GM12892 (cell line): ENCODE data around the gene P4HB.
A peak's percentile ranks its signal among the peaks of the same experiment; 100 is the strongest.

Source experiments
- DNase-seq: peaks from one replicate; pipeline ENCODE4 v3.0.0; 2011; ENCODE audit not compliant: insufficient read length
- FAIRE-seq: peaks from 2 replicates; lab custom pipeline; 2011; peaks lifted over from hg19 to GRCh38; lab: Jason Lieb, UNC
- POLR2A ChIP-seq: IDR thresholded peaks from 2 replicates; pipeline ENCODE4 v1.6.1; 2011; ENCODE audit warnings: low read depth, low read length, control low read depth
- POLR2AphosphoS5 ChIP-seq: IDR thresholded peaks from 2 replicates; pipeline ENCODE4 v1.6.1; 2011; ENCODE audit warnings: low read depth, low read length, control low read depth
- TAF1 ChIP-seq: IDR thresholded peaks from 2 replicates; pipeline ENCODE4 v1.6.1; 2011; ENCODE audit warnings: low read depth, mild to moderate bottlenecking, control low read depth, low read length, borderline replicate concordance

The P4HB gene

DNA sequence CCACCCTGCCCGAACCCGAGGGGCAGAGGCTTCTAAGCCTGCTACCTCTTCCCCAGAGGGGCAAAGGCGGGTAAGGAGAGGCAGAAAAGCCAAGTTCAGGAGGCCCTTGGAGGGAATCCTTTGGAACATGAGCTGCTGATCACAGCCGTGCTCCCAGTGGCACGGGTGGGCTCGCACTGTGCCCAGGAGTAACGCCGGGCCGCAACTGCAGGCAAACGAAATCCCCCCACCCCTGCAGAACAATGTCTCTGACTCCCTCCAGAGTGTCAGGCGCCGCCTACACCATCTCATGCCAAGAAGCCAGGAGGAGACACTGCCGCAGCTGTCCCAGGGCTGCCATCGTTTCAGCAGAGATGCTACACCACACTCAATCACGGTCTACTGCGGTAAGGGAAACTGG is 8.9 kb downstream of the P4HB start:
- FAIRE-seq = no peak
- no peak for DNase-seq
- TF ChIP-seq POLR2A (no peak), TAF1 (no peak), POLR2AphosphoS5 (no peak)

DNA sequence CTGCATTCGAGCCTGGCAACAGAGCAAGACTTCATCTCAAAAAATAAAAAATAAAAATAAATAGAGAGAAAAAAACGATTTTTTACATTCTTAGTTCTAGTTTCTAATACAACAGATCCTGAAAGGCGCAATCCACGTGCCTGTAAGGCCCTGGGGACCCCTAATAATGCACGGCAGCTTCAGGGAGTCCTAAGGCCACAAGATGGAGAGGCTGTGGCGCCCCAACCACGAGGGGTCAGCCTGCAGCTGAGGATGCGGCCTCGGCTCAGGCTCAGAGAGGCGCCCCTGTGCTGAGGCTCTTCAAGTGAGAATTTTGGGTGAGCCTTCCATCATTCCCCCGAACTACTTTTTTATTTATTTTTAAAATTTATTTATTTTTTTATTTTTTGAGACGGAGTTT is 10.9 kb downstream of the P4HB start:
- FAIRE-seq = no peak
- no peak for DNase-seq
- TF ChIP-seq POLR2AphosphoS5 (no peak), TAF1 (no peak), POLR2A (no peak)

DNA sequence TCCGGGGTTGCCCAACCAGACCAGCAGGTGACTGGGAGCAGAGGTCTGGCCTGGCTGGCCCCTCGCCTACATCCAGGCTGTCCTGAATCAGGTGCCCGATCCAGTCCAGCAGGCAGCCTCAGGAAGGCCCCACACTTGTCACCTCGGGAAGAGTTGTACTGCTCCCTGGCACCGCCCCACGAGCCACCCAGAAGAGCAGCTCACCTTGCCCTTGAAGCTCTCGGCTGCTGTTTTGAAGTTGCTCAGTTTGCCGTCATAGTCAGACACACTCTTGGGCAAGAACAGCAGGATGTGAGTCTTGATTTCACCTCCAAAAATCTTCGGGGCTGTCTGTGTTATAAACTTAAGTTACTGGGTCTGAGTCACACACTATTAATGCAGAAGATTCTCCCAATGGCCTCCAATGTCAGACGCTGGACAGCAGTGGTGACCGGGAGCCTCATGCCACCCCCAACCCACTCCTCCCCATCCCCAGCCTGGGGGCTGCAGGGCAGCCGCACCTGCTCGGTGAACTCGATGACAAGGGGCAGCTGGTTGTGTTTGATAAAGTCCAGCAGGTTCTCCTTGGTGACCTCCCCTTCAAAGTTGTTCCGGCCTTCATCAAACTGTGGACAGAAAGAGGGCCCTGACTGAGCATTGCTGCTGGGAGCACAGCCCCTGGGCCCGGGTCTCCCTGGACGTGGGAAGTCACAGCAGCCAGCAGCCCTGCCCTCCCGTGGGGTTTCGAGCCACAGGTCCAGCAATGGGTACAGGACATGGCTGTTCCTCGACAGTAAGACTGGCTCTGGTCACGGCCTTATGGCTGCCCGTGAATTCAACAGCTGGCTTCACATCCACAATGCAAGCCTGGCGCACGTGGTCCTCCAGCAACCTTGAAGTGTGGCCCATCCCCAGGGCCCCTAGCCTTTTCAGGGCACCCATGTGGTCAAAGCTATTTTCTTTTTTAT is 13.3 kb downstream of the P4HB start:
- no peak for DNase-seq
- FAIRE-seq = no peak
- TF ChIP-seq TAF1 (no peak), POLR2AphosphoS5 (peak; percentile 43), POLR2A (peak; percentile 25; the same call in 1 of the 2 replicates)

DNA sequence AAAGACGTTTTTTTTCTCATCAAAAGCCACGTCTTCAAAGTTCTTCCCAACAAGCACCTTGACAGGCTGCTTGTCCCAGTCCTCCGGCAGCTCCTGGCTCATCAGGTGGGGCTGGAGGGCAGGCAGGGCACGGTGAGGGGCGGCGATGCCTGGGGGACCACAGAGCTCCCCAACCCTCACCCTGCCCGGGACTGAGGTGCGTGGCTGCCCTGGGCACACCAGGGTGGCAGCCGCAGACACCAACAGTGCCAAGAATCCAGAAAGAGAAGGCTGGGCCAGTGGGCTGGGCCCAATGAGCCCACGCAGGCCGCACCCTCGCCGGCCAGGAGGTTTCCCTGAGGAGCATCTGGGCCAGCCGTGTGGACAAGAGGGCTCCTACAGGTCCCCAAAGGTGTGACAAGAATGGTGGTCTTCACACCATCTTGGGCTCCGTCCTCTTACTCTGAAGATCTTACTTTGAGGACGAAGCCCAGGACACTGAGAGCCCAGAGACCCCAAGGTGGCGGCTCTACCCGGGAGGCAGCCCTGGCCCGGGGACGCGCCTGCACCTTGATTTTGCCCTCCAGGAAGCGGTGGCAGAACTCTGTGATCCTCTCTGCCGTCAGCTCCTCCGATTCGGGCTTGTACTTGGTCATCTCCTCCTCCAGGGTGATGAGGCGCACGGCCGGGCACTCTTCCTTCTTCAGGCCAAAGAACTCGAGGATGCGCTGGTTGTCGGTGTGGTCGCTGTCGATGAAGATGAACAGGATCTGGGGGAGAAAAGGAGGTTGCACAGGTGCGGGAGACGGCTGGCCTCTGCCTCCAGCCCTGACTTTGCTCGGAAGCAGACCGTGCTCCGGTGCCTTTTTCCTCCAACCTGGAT is 14.2 kb downstream of the P4HB start:
- no peak for FAIRE-seq
- TF ChIP-seq POLR2A (0 out of 2 replicates have a peak, but pooled peaks have one; percentile 10), POLR2AphosphoS5 (no peak)
- no peak for DNase-seq

DNA sequence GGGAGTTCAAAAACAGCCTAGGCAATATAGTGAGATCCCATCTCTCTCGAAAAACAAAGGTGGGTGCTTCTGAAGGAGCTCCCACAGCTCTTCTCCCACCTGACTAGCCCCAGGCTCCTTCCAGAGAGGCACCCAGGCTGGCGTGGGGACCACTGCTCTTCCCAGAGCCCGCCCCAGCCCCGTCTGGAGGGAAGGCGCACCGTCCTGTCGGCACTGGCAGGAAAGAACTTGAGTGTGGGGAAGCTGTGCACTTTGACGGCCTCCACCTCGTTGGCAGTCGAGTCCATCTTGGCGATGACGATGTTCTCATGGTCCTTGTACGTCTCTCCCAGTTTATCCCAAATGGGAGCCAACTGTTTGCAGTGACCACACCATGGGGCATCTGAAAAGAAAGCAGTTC is 15.0 kb downstream of the P4HB start:
- no peak for FAIRE-seq
- DNase-seq = no peak
- no peak for TF ChIP-seq POLR2A
- no peak for TF ChIP-seq POLR2AphosphoS5
- TF ChIP-seq TAF1 = no peak

DNA sequence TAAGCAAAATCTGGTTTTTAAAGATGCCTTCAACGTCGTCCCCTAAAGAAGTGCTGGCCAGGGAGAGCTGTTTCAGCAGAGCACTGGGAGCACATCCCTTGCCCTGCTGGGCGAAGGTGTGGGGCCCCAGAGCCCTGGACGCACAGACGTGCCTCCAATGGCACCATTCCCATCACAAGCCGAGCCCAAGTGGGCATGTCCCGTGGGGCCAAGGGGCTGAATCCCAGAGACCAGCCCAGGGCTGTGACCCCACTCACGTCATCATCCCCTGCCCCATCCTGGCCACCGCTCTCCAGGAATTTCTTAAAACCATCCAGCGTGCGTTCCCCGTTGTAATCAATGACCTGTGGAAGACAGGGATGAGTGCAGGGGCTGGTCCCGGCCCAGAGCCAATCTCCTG is 15.4 kb downstream of the P4HB start:
- no peak for DNase-seq
- FAIRE-seq = no peak
- no peak for TF ChIP-seq POLR2AphosphoS5
- TF ChIP-seq POLR2A = no peak
- TF ChIP-seq TAF1 = no peak

DNA sequence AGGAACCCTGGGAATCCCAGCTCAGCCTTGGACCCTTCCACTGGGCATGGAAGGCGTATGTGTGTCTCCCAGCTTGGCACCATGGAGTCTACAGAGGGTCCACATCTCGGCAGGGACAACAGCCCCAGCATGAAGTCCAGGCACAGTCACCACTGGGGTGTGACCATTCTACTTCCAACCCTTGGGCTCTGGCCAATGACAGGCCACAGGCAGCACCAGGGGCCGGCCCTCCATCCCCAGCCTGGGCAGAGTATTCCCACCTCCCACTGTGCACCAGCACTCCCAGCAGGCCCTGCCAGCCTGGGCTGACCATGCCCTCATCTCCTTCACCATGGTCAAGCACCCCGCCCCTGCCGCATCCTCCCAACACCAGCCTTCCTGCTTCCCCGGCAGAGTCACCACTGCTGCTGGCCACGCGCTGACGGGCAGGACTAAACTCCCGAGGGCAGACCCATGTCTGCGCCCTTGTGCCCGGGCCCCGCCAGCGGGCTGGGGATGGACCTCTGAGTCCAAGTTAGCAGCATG is 15.9 kb downstream of the P4HB start:
- no peak for TF ChIP-seq TAF1
- TF ChIP-seq POLR2A = no peak; the same call in 1 of the 2 replicates
- DNase-seq (no peak), FAIRE-seq (no peak)

DNA sequence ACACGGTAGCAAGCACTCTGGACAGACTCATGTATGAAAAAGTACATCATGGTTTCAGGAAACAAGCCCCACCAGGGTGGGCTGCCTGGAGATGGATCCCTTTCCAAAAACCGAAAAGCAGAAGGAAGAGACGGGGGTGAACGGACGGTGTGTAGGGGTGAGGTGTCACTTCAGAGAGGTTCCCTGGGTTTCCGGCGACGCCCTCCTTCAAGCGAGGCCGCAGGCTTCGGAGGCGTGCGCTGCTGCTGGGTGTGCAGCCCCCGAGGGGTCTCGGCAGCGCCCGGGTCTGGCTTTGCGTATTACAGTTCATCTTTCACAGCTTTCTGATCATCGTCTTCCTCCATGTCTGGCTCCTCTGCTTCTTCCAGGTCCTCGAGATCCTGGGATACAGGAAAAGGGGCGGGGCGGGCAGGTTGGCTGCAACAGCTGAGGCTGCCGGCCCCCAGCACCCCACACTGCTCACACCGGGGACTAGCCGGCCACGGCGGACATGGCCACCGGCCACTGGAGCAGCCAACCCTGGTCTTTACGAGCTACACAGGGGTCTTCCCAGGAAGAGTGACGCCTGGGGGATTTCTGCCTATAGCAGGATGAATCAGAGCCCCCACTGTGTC is 16.5 kb downstream of the P4HB start:
- FAIRE-seq (no peak), DNase-seq (no peak)
- TF ChIP-seq POLR2A (no peak), TAF1 (no peak), POLR2AphosphoS5 (no peak)

DNA sequence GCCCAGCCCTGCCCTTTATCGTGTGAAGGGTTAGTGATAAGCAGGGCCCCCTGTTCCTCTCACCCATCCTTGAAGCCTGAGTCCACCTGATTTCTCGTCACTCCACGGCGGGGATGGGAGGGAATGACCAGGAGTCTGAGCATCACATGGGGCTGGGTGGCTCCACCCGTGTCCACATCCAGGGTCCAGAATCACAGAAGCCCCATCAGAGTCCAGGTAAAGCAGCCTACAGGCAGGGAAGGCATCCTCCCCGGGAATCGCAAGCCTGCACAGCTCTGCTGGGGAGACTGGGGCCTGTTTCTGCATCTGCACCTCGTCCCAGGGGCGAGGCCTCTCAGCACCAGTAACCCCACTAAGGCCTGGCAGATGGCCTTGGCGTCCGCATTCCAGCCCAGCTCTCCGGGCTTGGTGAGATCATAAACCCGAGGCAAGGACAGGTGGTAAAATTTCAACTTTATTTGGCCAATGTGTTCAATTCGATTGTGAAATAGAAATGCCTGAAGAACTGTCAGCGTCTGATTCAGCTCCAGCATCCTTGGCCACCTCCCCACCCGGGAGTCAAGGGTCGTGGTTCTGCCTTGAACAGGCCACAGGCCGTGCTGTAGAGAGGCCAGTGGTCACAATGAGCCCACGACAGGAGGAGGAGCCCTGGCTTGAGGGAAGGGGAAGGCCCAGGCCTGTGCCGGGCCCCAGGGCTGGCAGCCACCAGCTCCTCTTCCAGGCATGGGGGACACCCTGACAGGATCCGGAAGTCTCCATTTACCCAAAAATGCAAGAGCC is 17.4 kb downstream of the P4HB start:
- no peak for DNase-seq
- TF ChIP-seq POLR2A (peak; percentile 11; the same call in 1 of the 2 replicates), POLR2AphosphoS5 (no peak; the same call in 1 of the 2 replicates)

DNA sequence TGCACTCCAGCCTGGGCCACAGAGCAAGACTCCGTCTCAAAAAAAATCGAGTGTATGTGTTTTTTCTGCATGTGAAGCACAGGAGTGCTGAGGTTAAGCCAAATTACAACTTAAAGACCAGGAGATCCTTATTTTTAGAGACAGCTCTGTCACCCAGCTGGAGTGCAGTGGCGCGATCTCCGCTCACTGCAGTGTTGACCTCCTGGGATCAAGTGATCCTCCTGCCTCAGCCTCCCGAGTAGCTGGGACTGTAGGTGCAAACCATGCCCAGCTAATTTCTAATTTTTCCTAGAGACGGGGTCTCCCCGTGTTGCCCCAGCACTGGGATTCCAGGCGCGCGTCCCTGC is 18.0 kb downstream of the P4HB start:
- TF ChIP-seq POLR2A (no peak), TAF1 (no peak), POLR2AphosphoS5 (no peak)
- no peak for DNase-seq
- FAIRE-seq = no peak

More for the DNA sequence above, 17.4 kb downstream of the P4HB start:
- no peak for FAIRE-seq

DNA sequence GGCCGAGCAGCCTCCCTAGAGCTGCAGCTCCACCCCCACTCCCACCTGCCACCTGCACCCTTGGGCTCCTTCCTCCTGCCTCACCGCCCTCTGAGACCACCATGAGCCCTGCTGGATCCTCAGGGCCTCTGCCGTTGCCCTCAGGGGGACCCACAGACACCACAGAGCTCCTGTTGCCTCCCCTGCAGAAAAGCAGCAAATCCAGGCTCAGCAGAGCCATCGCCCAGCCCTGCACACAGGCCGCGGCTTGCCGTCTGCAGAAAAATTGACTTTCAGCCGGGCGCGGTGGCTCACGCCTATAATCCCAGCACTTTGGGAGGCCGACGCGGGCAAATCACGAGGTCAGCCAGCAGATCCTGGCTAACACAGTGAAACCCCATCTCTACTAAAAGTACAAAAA is 18.5 kb downstream of the P4HB start:
- TF ChIP-seq POLR2A (no peak), POLR2AphosphoS5 (no peak), TAF1 (no peak)
- FAIRE-seq = no peak
- DNase-seq = no peak
